ENCODE data around the gene TMTC1. TPM values are rescaled to one million over a fixed set of nuclear protein-coding genes. Genes with fewer than 3 reads are reported as not detected.

Gene TMTC1
- total and polyA plus RNA-seq, 2 experiments from 2014 or later, result 4.8 to 24.3 TPM

- no peak for TF ChIP-seq ZNF462 (CRISPR knock-in tag; IDR thresholded peaks at IDR 0.05)
- no peak for TF ChIP-seq ZNF114 (CRISPR knock-in tag; IDR thresholded peaks at IDR 0.05)
- no peak for TF ChIP-seq ZNF331 (CRISPR knock-in tag; IDR thresholded peaks at IDR 0.05; ENCODE audit: low read depth)
- TF ChIP-seq POLR2AphosphoS5 (IDR thresholded peaks at IDR 0.05; ENCODE audit: low read depth), result no peak
- no peak for TF ChIP-seq CTCF (conservative IDR thresholded peaks at IDR 0.05; ENCODE audit: low read depth in 2 of 2)
- TF ChIP-seq EZH2 (IDR thresholded peaks at IDR 0.05; ENCODE audit: low read depth, unreplicated experiment), result no peak
- TF ChIP-seq STAT1 (IDR thresholded peaks at IDR 0.05; ENCODE audit: unreplicated experiment), result no peak
These were observed 35.3 kb upstream of the TMTC1 start (continued) for GRCh38 chr12:29818916-29819623.
